Measurements from ENCODE around the gene TNFSF15. TPM values are rescaled to one million over a fixed set of nuclear protein-coding genes. Genes with fewer than 3 reads are reported as not detected.

Gene TNFSF15
- total RNA-seq, 2 donors from 2014 or later, result 0.03 to 0.05 TPM

- intact Hi-C loops (cut with DNase I), result no loop called here
- no peak for DNase-seq
- no peak for ATAC-seq
Measured at GRCh38 chr9:114827641-114828302, 21.9 kb upstream of the TNFSF15 start.

- DNase-seq (no peak), ATAC-seq (no peak)
- intact Hi-C loops (cut with DNase I), result no loop called here
Measured at GRCh38 chr9:114826431-114826830, 20.6 kb upstream of the TNFSF15 start.

DNA sequence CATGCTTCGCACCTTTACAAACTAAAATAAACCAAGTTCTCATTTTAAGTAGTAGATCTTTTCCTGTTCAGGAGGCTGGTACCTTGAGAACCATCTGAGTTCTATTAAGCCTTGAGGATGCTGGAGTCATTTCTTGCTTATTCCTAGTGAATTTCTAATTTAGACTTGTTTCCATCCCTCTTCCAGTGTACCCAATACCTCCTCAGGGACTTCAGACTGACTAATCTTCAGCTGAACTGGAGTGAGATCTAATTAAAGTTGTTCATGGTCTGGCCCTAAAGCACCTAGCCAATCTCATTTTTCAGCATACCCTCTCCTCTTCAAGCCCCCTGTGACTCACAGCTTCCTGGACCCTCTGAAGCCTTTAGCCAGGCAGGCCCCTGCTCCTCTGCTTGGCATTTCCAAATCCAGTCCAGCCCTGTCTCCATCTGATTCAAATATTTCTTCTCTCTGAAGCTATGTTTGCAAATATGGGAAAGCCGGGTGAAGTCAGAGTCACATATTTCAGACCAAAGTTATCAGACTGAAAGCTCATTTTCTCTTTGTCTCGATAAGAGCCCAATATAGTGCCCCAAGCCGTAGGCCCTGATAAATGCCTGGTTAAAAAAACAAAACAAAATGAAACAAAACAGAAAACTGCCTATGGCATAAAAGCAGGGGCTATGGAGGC lies 19.4 kb upstream of the TNFSF15 start:
- ATAC-seq, result no peak
- intact Hi-C loops (cut with DNase I), result no loop called here
- DNase-seq, result no peak

- no peak for ATAC-seq
- DNase-seq, result no peak
- intact Hi-C loops (cut with DNase I), result no loop called here
Measured at GRCh38 chr9:114824110-114824509, 18.3 kb upstream of the TNFSF15 start.

DNA sequence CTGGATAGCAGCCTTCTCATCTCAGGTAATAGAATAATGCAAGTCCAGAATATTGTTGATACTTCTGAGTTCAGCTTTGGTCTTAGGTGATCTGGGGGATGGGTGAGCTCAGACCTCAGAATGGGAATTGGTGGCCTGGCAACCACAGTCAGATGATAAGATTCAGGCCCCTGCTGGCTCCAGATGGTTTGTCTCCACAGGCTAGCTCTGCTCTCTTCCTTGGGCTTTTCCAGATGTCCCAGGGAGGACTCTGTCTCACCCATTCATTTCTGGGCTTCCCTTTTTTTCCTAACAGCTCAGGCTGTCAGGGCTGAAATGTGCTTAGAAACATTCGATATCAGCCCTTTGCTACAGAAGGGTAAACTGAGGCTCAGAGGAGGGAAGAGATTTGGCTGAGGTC lies 17.6 kb upstream of the TNFSF15 start:
- intact Hi-C loops (cut with DNase I), result no loop called here
- ATAC-seq (no peak), DNase-seq (no peak)

- DNase-seq (no peak), ATAC-seq (no peak)
- intact Hi-C loops (cut with DNase I), result no loop called here
Measured at GRCh38 chr9:114822708-114823107, 16.9 kb upstream of the TNFSF15 start.

- intact Hi-C loops (cut with DNase I), result no loop called here
- DNase-seq (no peak), ATAC-seq (no peak)
Measured at GRCh38 chr9:114820776-114821501, 15.1 kb upstream of the TNFSF15 start.

GRCh38 chr9:114818178-114818577 lies 12.3 kb upstream of the TNFSF15 start:
- DNase-seq (no peak), ATAC-seq (no peak)
- intact Hi-C loops (cut with DNase I), result no loop called here

DNA sequence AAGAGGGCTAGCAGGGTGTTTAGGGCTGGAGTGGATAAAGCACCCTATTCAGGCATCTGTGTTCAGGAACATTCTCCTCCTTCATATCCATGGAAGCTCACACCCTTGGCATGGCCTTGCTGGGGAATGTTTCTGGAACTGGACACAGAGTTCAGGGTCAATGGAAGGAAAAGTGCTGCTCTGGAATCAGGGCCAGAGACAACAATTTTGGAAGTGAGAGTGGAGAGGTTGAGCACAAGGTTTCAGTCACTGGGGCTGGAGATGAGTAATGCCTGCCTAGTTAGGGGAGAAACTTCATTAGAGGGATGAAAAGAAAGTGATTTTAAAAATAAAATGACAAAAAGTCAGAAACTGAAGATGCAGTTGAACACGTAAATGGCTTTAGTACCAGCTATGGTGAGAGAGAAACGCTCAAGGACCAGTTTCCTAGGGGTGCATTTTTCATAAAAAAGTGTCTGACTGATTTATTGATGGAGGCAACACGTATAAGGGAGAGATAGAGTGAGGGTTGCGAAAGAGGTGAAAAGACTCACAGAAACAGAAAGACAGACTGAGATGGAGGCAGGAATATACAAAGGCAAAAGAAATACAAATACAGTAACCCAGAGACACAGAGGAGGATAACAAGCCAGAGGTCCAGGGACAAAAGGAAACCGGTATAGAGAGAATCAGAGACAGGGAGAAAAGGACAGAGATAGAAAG lies 8.0 kb upstream of the TNFSF15 start:
- peak in 1 of 2 donors; percentile 49 for ATAC-seq
- intact Hi-C loops (cut with DNase I), result no loop called here
- DNase-seq, result no peak

DNA sequence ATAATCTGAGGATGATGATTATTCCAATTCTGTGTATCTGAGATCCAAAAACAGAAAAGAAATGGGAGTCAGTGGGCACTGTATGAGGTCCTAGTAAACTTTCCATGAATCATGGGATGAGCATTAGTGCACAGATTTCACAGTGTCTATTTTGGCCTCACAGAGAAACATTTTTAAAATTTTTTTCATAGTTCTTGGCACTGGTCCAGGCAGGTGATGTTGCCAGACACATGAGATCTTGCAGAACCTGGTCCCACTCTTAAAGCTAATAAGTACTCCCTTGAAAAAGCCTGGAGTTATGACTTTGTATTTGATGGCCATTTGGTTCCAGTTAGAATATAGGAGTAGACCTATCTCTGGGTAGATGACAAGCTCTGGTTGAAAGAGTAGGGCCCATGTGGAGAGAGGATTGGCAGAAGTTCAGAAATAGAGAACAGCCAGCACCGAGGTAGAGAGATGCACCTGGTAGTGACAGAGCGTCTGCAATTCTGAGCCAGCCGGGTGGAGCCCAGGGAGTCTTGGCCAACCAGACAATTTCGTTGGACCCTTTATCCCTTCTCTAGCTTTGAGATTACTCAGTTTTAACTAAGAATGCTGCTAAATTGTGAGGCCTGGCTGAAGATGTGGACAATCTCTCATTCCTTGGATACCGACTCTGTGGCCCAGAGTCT lies 6.3 kb upstream of the TNFSF15 start:
- ATAC-seq, result peak in 1 of 2 donors; percentile 31
- intact Hi-C loops (cut with DNase I), result no loop called here
- no peak for DNase-seq

- DNase-seq, result no peak
- ATAC-seq, result no peak
- intact Hi-C loops (cut with DNase I), result no loop called here
Measured at GRCh38 chr9:114811301-114811700, 5.5 kb upstream of the TNFSF15 start.

DNA sequence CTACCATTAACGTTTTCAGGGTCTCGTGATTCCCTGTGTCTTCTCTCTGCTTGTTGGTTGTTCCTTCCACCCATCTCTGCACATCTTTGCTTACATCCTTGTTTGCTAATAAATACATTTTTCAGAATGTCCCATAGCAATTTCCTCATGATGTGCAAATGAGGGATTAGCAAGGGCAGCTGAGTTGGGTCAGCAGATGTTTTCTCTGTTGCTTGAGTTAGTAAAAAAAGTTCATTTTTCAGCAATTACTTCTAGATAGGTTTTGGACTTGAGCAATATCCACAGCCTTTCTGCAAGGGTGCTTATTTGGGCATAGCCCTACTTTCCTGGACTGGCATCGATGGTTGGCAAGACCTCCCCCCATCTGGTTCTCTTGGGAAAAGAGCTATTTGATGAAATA lies 4.8 kb upstream of the TNFSF15 start:
- intact Hi-C loops (cut with DNase I), result no loop called here
- DNase-seq (no peak), ATAC-seq (no peak)

GRCh38 chr9:114806526-114806900 lies 674 bp upstream of the TNFSF15 start:
- no peak for ATAC-seq
- DNase-seq, result no peak
- intact Hi-C loops (cut with DNase I), result no loop called here

DNA sequence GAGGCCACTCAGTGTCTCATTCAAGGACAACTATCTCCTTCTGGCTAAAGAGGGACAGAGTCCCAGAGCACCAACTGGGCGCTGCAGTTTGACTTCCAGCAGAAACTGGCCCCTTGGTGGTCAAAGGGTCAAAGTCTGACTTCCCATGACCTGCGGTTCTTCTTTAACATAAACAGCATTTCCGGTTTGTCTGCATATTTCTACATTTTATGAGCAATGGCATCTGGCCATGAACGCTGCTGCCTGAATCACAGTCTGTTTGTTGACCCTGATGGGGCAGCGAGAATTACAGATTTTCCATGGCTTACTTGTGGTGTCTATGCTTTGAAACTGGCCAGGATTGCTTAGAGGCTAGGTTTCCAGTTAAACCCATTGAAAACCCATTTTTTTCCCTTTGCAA lies 1.3 kb downstream of the TNFSF15 start:
- intact Hi-C loops (cut with DNase I), result no loop called here
- no peak for ATAC-seq
- no peak for DNase-seq

DNA sequence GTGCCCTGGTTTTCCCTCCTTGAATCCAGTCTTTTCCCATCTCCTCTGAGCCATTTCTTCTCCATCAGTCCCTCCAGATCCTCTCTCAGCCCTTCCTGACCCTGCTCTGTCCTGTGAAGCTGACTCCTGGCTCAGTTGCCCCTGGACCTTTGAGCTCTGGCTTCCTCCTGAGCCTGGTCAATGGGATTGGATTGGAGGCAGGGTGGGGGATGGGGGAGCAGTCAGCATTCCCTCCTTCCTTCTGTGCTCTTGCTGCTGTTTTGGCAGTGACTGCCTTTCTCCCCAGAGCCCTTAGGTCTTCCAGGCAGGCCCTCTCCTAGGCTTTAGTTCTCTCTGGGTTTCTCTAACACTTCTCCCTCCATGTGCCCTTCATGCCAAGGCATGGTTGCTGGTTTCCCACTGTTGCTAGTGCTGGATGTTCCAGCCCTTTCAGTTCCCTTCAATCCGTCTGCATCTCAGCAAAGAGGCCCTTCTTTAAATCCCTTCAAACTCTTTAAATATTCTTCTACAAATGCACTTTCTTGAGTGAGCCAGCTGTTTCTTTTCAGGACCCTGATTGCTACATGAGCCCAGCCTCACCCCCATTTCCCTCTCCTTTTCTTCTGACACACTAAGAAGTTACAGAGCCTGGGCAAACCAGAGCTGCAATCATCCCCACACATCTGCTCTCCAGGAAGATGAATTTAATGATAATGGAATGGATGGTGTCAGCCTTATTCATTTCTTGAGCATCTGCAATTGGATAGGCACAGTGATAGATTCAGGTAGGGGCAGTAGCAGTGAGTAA lies 2.2 kb downstream of the TNFSF15 start:
- intact Hi-C loops (cut with DNase I), result no loop called here
- ATAC-seq, result peak; percentile 27 to 30
- no peak for DNase-seq

DNA sequence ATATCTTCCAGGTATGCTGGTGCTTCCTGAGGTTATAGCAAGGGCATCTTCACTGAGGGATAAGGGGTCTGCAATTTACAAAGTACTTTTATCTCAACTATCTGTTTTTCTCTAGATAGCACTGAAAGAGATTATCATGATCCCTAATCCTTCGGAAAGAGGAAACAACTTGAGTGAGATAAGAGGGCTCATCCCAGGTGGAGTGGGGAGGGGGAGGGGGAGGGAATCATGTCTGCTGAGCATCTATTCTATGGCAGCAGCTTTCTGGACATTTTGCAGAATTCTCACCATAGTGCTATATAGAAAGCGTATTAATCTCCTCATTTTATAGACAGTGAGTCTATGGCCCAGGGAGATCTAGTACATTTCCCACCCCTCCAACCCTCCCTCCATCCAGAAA lies 5.9 kb downstream of the TNFSF15 start:
- ATAC-seq, result no peak
- intact Hi-C loops (cut with DNase I), result no loop called here

DNA sequence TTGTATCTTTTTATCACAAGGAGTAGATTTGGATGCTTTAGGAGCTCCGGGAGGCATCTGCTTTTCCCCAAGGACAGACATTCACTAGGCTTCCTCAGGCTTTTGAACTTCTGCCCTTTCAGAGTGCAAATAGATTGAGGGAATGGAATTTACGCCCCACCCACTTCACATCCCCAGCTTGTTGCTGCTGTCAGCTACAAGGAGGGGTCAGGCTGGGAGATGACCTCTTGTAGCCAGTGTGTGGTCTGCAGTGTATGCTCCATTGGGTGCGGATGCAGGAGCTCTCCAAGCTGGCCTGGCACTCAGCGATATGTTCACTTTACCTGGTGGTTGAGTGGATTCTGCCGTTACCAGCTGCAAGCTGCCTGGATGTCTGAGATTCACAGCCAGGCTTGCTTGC lies 6.4 kb downstream of the TNFSF15 start:
- intact Hi-C loops (cut with DNase I), result no loop called here
- ATAC-seq (peak in 1 of 2 donors; percentile 25), DNase-seq (no peak)

More for the DNA sequence above, 5.9 kb downstream of the TNFSF15 start:
- DNase-seq, result no peak

GRCh38 chr9:114798780-114799427 lies 6.9 kb downstream of the TNFSF15 start:
- intact Hi-C loops (cut with DNase I), result no loop called here
- ATAC-seq, result no peak
- DNase-seq, result no peak

Data from left cardiac atrium (tissue), 4 donors.